Measurements from ENCODE around the gene PTPRO.

Gene PTPRO

GRCh38 chr12:15458008-15458407 lies 135.7 kb downstream of the PTPRO start:
- no peak for DNase-seq

GRCh38 chr12:15468911-15469310 lies 146.6 kb downstream of the PTPRO start:
- no peak for DNase-seq

- no peak for DNase-seq
Observed at GRCh38 chr12:15469356-15469755, 147.0 kb downstream of the PTPRO start.

GRCh38 chr12:15472036-15472435 lies 149.7 kb downstream of the PTPRO start:
- DNase-seq = no peak

- no peak for DNase-seq
Observed at GRCh38 chr12:15474766-15475165, 152.5 kb downstream of the PTPRO start.

- no peak for DNase-seq
Observed at GRCh38 chr12:15477761-15478160, 155.5 kb downstream of the PTPRO start.

GRCh38 chr12:15481846-15482245 lies 159.5 kb downstream of the PTPRO start:
- no peak for DNase-seq

GRCh38 chr12:15485466-15485865 lies 163.2 kb downstream of the PTPRO start:
- DNase-seq = no peak

- no peak for DNase-seq
Observed at GRCh38 chr12:15486859-15487258, 164.6 kb downstream of the PTPRO start.

GRCh38 chr12:15488481-15488880 lies 166.2 kb downstream of the PTPRO start:
- no peak for DNase-seq

GRCh38 chr12:15494329-15495046 lies 172.2 kb downstream of the PTPRO start:
- no peak for DNase-seq

GRCh38 chr12:15495746-15496145 lies 173.4 kb downstream of the PTPRO start:
- DNase-seq = no peak

- DNase-seq = no peak
Observed at GRCh38 chr12:15496738-15497137, 174.4 kb downstream of the PTPRO start.

GRCh38 chr12:15497671-15498292 lies 175.5 kb downstream of the PTPRO start:
- DNase-seq = no peak

- no peak for DNase-seq
Observed at GRCh38 chr12:15502211-15502610, 179.9 kb downstream of the PTPRO start.

GRCh38 chr12:15505616-15506015 lies 183.3 kb downstream of the PTPRO start:
- DNase-seq = no peak

- DNase-seq = no peak
Observed at GRCh38 chr12:15515010-15515409, 192.7 kb downstream of the PTPRO start.

GRCh38 chr12:15520083-15520482 lies 197.8 kb downstream of the PTPRO start:
- no peak for DNase-seq

- peak; percentile 10 to 15 for DNase-seq
Observed at GRCh38 chr12:15520844-15521243, 198.5 kb downstream of the PTPRO start.

GRCh38 chr12:15522574-15523187 lies 200.4 kb downstream of the PTPRO start:
- peak; percentile 11 to 41 for DNase-seq

- no peak for DNase-seq
Observed at GRCh38 chr12:15525441-15525840, 203.1 kb downstream of the PTPRO start.

GRCh38 chr12:15526033-15526432 lies 203.7 kb downstream of the PTPRO start:
- peak; percentile 1 to 13 for DNase-seq

- peak; percentile 7 to 12 for DNase-seq
Observed at GRCh38 chr12:15527201-15528080, 205.1 kb downstream of the PTPRO start.

All from Kasumi-1 (cell line).